AG20443 (cell line): Measurements from ENCODE around the gene ITGB5.
A peak's percentile ranks its signal among the peaks of the same experiment; 100 is the strongest.
"Not testable (repeated sequence)": the region's sequence is repeated elsewhere in the genome, so short reads cannot be mapped to it uniquely, and the experiment has no call there.

ENCODE experiments used
- DNase-seq: peaks from one replicate; pipeline ENCODE4 v3.0.0; 2012; ENCODE audit warnings: low spot score, mixed read lengths

The ITGB5 gene

GRCh38 chr3:124836448-124836847 lies 50.7 kb downstream of the ITGB5 start:
- no peak for DNase-seq

GRCh38 chr3:124834723-124835718 lies 52.1 kb downstream of the ITGB5 start:
- DNase-seq = no peak

GRCh38 chr3:124833710-124834332 lies 53.3 kb downstream of the ITGB5 start:
- no peak for DNase-seq

GRCh38 chr3:124832782-124833709 lies 54.1 kb downstream of the ITGB5 start:
- DNase-seq = peak; percentile 73

- no peak for DNase-seq
Observed at GRCh38 chr3:124831628-124832199, 55.5 kb downstream of the ITGB5 start.

GRCh38 chr3:124829819-124830554 lies 57.2 kb downstream of the ITGB5 start:
- peak; percentile 49 for DNase-seq

GRCh38 chr3:124829178-124829818 lies 57.9 kb downstream of the ITGB5 start:
- peak; percentile 73 for DNase-seq

GRCh38 chr3:124827476-124828206 lies 59.5 kb downstream of the ITGB5 start:
- not testable (repeated sequence) for DNase-seq

GRCh38 chr3:124826703-124827102 lies 60.5 kb downstream of the ITGB5 start:
- DNase-seq = peak; percentile 71

GRCh38 chr3:124824286-124824915 lies 62.8 kb downstream of the ITGB5 start:
- no peak for DNase-seq

- no peak for DNase-seq
Observed at GRCh38 chr3:124823648-124824047, 63.5 kb downstream of the ITGB5 start.

GRCh38 chr3:124823206-124823605 lies 64.0 kb downstream of the ITGB5 start:
- no peak for DNase-seq

- no peak for DNase-seq
Observed at GRCh38 chr3:124821356-124821755, 65.8 kb downstream of the ITGB5 start.

GRCh38 chr3:124818398-124819091 lies 68.6 kb downstream of the ITGB5 start:
- no peak for DNase-seq

GRCh38 chr3:124817079-124817478 lies 70.1 kb downstream of the ITGB5 start:
- DNase-seq = no peak

GRCh38 chr3:124816206-124816605 lies 71.0 kb downstream of the ITGB5 start:
- no peak for DNase-seq

- no peak for DNase-seq
Observed at GRCh38 chr3:124815781-124816180, 71.4 kb downstream of the ITGB5 start.

GRCh38 chr3:124814620-124815421 lies 72.3 kb downstream of the ITGB5 start:
- DNase-seq = no peak
